SK-N-SH treated with all-trans-retinoic acid at 6 μM for 48 hours (cell line): Measurements from ENCODE around the gene HINT1.

Source experiments
- BACH2 ChIP-seq: fragments of 250-450 bp; sonication (Bioruptor Pico); IDR thresholded peaks from 2 replicates; pipeline ENCODE4 v1.9.0; 2021; ENCODE audit warnings: mild to moderate bottlenecking, borderline replicate concordance
- GLIS3 ChIP-seq: fragments of 250-450 bp; sonication (Bioruptor Pico); IDR thresholded peaks from 2 replicates; pipeline ENCODE4 v1.5.0; 2020; ENCODE audit warnings: mild to moderate bottlenecking, moderate library complexity
- RARB ChIP-seq: fragments of 250-450 bp; sonication (Bioruptor Pico); IDR thresholded peaks from 2 replicates; pipeline ENCODE4 v1.8.0; 2021; ENCODE audit warnings: mild to moderate bottlenecking, moderate library complexity
- ZC3H10 ChIP-seq: fragments of 250-450 bp; sonication (Bioruptor Pico); IDR thresholded peaks from 2 replicates; pipeline ENCODE4 v1.5.1; 2021; ENCODE audit warnings: mild to moderate bottlenecking, moderate library complexity
- ZFP3 ChIP-seq: fragments of 250-450 bp; sonication (Bioruptor Pico); IDR thresholded peaks from 2 replicates; pipeline ENCODE4 v1.5.0; 2020; ENCODE audit warnings: mild to moderate bottlenecking, moderate library complexity
- TF ChIP-seq, protein P1 (sequence below): fragments of 250-450 bp; sonication (Bioruptor Pico); IDR thresholded peaks from 2 replicates; pipeline ENCODE4 v1.8.0; 2020; ENCODE audit warnings: mild to moderate bottlenecking, moderate library complexity, borderline replicate concordance
- TF ChIP-seq, protein P2 (sequence below): fragments of 250-450 bp; sonication (Bioruptor Pico); IDR thresholded peaks from 2 replicates; pipeline ENCODE4 v1.5.0; 2020; ENCODE audit warnings: mild to moderate bottlenecking, moderate library complexity
- TF ChIP-seq, protein P3 (sequence below): fragments of 250-450 bp; sonication (Bioruptor Pico); IDR thresholded peaks from 2 replicates; pipeline ENCODE4 v1.8.0; 2021; ENCODE audit warnings: low read depth, mild to moderate bottlenecking, moderate library complexity, borderline replicate concordance

DNA sequence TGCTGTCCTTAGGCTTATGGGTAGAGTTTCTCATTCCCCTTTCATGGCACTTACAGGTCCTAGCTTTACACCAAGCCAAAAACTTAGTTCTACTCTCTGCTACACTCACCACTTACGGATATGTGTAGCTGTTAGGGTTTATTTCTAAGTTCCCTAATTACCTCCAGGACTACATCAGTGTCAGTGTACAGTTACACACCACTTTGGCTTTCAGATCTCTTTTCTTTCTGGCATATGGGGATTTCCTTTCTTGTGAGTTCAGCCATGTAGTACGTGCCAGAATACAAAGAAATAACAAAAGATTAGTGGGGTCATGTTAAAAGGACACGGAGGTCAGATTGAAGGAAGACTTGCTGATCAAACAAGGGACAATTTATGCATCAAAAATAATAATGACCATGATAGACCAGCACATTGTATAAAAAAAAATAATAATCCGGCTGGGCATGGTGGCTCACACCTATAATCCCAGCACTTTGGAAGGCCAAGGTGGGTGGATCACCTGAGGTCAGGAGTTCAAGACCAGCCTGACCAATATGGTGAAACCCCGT, 47.5 kb upstream of the HINT1 start:
- TF ChIP-seq, protein P1, sequence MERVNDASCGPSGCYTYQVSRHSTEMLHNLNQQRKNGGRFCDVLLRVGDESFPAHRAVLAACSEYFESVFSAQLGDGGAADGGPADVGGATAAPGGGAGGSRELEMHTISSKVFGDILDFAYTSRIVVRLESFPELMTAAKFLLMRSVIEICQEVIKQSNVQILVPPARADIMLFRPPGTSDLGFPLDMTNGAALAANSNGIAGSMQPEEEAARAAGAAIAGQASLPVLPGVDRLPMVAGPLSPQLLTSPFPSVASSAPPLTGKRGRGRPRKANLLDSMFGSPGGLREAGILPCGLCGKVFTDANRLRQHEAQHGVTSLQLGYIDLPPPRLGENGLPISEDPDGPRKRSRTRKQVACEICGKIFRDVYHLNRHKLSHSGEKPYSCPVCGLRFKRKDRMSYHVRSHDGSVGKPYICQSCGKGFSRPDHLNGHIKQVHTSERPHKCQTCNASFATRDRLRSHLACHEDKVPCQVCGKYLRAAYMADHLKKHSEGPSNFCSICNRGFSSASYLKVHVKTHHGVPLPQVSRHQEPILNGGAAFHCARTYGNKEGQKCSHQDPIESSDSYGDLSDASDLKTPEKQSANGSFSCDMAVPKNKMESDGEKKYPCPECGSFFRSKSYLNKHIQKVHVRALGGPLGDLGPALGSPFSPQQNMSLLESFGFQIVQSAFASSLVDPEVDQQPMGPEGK (CRISPR knock-in tag): no peak
- TF ChIP-seq GLIS3: no peak
- TF ChIP-seq RARB: no peak
- no peak for TF ChIP-seq BACH2 (CRISPR knock-in tag)
- no peak for TF ChIP-seq ZFP3
- TF ChIP-seq, protein P2, sequence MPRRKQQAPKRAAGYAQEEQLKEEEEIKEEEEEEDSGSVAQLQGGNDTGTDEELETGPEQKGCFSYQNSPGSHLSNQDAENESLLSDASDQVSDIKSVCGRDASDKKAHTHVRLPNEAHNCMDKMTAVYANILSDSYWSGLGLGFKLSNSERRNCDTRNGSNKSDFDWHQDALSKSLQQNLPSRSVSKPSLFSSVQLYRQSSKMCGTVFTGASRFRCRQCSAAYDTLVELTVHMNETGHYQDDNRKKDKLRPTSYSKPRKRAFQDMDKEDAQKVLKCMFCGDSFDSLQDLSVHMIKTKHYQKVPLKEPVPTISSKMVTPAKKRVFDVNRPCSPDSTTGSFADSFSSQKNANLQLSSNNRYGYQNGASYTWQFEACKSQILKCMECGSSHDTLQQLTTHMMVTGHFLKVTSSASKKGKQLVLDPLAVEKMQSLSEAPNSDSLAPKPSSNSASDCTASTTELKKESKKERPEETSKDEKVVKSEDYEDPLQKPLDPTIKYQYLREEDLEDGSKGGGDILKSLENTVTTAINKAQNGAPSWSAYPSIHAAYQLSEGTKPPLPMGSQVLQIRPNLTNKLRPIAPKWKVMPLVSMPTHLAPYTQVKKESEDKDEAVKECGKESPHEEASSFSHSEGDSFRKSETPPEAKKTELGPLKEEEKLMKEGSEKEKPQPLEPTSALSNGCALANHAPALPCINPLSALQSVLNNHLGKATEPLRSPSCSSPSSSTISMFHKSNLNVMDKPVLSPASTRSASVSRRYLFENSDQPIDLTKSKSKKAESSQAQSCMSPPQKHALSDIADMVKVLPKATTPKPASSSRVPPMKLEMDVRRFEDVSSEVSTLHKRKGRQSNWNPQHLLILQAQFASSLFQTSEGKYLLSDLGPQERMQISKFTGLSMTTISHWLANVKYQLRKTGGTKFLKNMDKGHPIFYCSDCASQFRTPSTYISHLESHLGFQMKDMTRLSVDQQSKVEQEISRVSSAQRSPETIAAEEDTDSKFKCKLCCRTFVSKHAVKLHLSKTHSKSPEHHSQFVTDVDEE (CRISPR knock-in tag): no peak
- TF ChIP-seq, protein P3, sequence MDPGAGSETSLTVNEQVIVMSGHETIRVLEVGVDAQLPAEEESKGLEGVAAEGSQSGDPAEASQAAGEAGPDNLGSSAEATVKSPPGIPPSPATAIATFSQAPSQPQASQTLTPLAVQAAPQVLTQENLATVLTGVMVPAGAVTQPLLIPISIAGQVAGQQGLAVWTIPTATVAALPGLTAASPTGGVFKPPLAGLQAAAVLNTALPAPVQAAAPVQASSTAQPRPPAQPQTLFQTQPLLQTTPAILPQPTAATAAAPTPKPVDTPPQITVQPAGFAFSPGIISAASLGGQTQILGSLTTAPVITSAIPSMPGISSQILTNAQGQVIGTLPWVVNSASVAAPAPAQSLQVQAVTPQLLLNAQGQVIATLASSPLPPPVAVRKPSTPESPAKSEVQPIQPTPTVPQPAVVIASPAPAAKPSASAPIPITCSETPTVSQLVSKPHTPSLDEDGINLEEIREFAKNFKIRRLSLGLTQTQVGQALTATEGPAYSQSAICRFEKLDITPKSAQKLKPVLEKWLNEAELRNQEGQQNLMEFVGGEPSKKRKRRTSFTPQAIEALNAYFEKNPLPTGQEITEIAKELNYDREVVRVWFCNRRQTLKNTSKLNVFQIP: no peak
- no peak for TF ChIP-seq ZC3H10 (CRISPR knock-in tag)
